Endothelial cell of umbilical vein (primary cell): ENCODE results near the gene ADGRD1. TPM values are rescaled to one million over a fixed set of nuclear protein-coding genes. Genes with fewer than 3 reads are reported as not detected.

Experiments used
- BruUV-seq: library from RNA; stranded (reverse); fragments of 400-500 nt; replicated peaks from 2 replicates; lab custom pipeline; 2021; lab: Mats Ljungman, UMichigan
- CTCF ChIA-PET: fragments of 300-600, 350-600 bp; sonication (Branson Sonifier 250); formaldehyde crosslinking; loops from one replicate; lab custom pipeline; 2021; ENCODE audit warnings: antibody characterized with exemption, inconsistent platforms; lab: Charles Lee
- POLR2A ChIA-PET: fragments of 300-600, 350-600 bp; sonication (Branson Sonifier 250); formaldehyde crosslinking; loops from one replicate; lab custom pipeline; 2021; ENCODE audit warnings: antibody characterized with exemption, inconsistent platforms; lab: Charles Lee
- DNase-seq: peaks from one replicate; pipeline ENCODE4 v3.0.0-alpha.2; 2011; ENCODE audit warnings: low read depth, low spot score
- FAIRE-seq: peaks from 2 replicates; lab custom pipeline; 2011; peaks lifted over from hg19 to GRCh38; lab: Jason Lieb, UNC
- H2AFZ ChIP-seq: 2 replicates; pipeline ENCODE4 v1.6.0; 2012; ENCODE audit warnings: low read depth, low read length, control low read depth, inconsistent platforms
- H3K27ac ChIP-seq: 2 replicates; pipeline ENCODE4 v1.5.1; 2011; ENCODE audit warnings: low read depth, mild to moderate bottlenecking, control low read depth, low read length, moderate library complexity; ENCODE audit not compliant: insufficient read depth
- H3K27me3 ChIP-seq, 2 experiments: 2 replicates each; pipeline versions ENCODE4 v1.6.0 to v1.6.1; 2011; ENCODE audit warnings: low read length in 2 of 2, mixed read lengths in 1 of 2; ENCODE audit not compliant: control insufficient read depth in 2 of 2, insufficient read depth in 2 of 2
- H3K36me3 ChIP-seq, 2 experiments: 2 replicates in 1 of 2; 3 replicates in 1 of 2; pipeline ENCODE4 v1.5.1; 2011; ENCODE audit warnings: low read length in 2 of 2, mild to moderate bottlenecking in 1 of 2, moderate library complexity in 1 of 2; ENCODE audit not compliant: control insufficient read depth in 2 of 2, insufficient read depth in 2 of 2; ENCODE audit errors: extremely low read depth in 1 of 2
- H3K4me1 ChIP-seq: 3 replicates; pipeline ENCODE4 v1.5.1; 2011; ENCODE audit warnings: mild to moderate bottlenecking, low read length; ENCODE audit not compliant: control insufficient read depth, insufficient read depth; ENCODE audit errors: extremely low read depth
- H3K4me2 ChIP-seq: 2 replicates; pipeline ENCODE4 v1.6.1; 2011; ENCODE audit warnings: low read length, control low read depth, mixed read lengths; ENCODE audit not compliant: insufficient read depth
- H3K4me3 ChIP-seq, 3 experiments: fragments of 200-600 bp in 1 of 3; sonication (generic), shearing (Covaris generic) in 1 of 3; replicated peaks in 1 of 3; 2 replicates each; pipeline ENCODE4 v1.5.1; 2011 to 2016; ENCODE audit warnings: control low read depth in 3 of 3, low read length in 3 of 3, mild to moderate bottlenecking in 2 of 3, inconsistent platforms in 1 of 3, low read depth in 1 of 3, moderate library complexity in 1 of 3; ENCODE audit not compliant: insufficient read depth in 1 of 3
- H3K79me2 ChIP-seq: 2 replicates; pipeline ENCODE4 v1.6.0; 2012; ENCODE audit warnings: low read length, inconsistent platforms; ENCODE audit not compliant: control insufficient read depth, insufficient read depth
- H3K9ac ChIP-seq: replicated peaks from 2 replicates; pipeline ENCODE3; 2011; ENCODE audit warnings: low read length, control low read depth; ENCODE audit not compliant: insufficient read depth; ENCODE audit errors: extremely low read depth
- H3K9me1 ChIP-seq: replicated peaks from 3 replicates; pipeline ENCODE4 v1.6.0; 2011; ENCODE audit warnings: mild to moderate bottlenecking, low read length; ENCODE audit not compliant: control insufficient read depth, insufficient read depth; ENCODE audit errors: extremely low read depth
- H3K9me3 ChIP-seq: replicated peaks from 2 replicates; pipeline ENCODE4 v1.5.1; 2012; ENCODE audit warnings: low read length, inconsistent platforms; ENCODE audit not compliant: control insufficient read depth, insufficient read depth
- H4K20me1 ChIP-seq: replicated peaks from 2 replicates; pipeline ENCODE3; 2011; ENCODE audit warnings: mild to moderate bottlenecking, low read length; ENCODE audit not compliant: control insufficient read depth, insufficient read depth; ENCODE audit errors: extremely low read depth
- EZH2 ChIP-seq: IDR thresholded peaks from 2 replicates; pipeline ENCODE4 v1.6.1; 2012; ENCODE audit warnings: borderline replicate concordance, low read depth, mild to moderate bottlenecking, moderate library complexity, low read length, inconsistent platforms; ENCODE audit not compliant: severe bottlenecking
- GATA2 ChIP-seq: IDR thresholded peaks from 2 replicates; pipeline ENCODE4 v1.7.0; 2011; ENCODE audit warnings: low read depth, mild to moderate bottlenecking, moderate library complexity, mixed read lengths, low read length; ENCODE audit not compliant: insufficient read length, insufficient read depth
- JUN ChIP-seq: IDR thresholded peaks from 2 replicates; pipeline ENCODE4 v1.6.1; 2011; ENCODE audit warnings: borderline replicate concordance, low read depth; ENCODE audit not compliant: insufficient read length, insufficient read depth
- MYC ChIP-seq: IDR thresholded peaks from one replicate; pipeline ENCODE4 v1.6.1; 2011; ENCODE audit warnings: mild to moderate bottlenecking, low read depth, low read length
- POLR2A ChIP-seq: IDR thresholded peaks from 2 replicates; pipeline ENCODE4 v1.6.1; 2012; ENCODE audit warnings: low read depth, mild to moderate bottlenecking, control low read depth, low read length
- POLR2AphosphoS5 ChIP-seq: IDR thresholded peaks from 2 replicates; pipeline ENCODE4 v1.6.1; 2012; ENCODE audit warnings: low read depth, mild to moderate bottlenecking, control low read depth, low read length, moderate library complexity; ENCODE audit not compliant: insufficient read depth
- dilution Hi-C: fragments of 300-500 bp; cut with MboI; formaldehyde crosslinking; loops from one replicate; pipeline ENCODE4 v1.15.0; 2019; ENCODE audit warnings: low sequenced_read_pairs; ENCODE audit not compliant: extremely low pct_ligation_motif_present
- intact Hi-C: fragments of 100-400 bp; cut with micrococcal nuclease; formaldehyde crosslinking; loops from one replicate; pipeline ENCODE4 v1.10.0; 2022
- polyA plus RNA-seq, 4 experiments: library from polyadenylated mRNA; depleted of rRNA in 3 of 4; stranded (reverse) in 3 of 4; unstranded in 1 of 4; fragments of >200 nt; gene quantifications; 2 replicates each; pipeline versions ENCODE4 v1.2.1 to v1.2.3, GENCODE V29; 2011 to 2012; ENCODE audit warnings: missing spikeins in 1 of 4
- small RNA-seq: library from RNA; depleted of rRNA; stranded (forward); fragments of <200 nt; gene quantifications from one replicate; pipeline ENCODE3, GENCODE V24; 2012; ENCODE audit warnings: low replicate concordance, low read depth; ENCODE audit not compliant: insufficient read depth, insufficient read length
- total RNA-seq: library from RNA; stranded (reverse); gene quantifications from 2 replicates; pipeline ENCODE4 v1.2.3, GENCODE V29; 2021
- TF ChIP-seq, protein P1 (sequence below): IDR thresholded peaks from 2 replicates; pipeline ENCODE4 v1.6.1; 2011; ENCODE audit not compliant: insufficient read depth, insufficient read length

The ADGRD1 gene
- total and polyA plus RNA-seq, 2 donors (not counting 3 experiments of a cell fraction or from before 2014, with no cell fraction given), result 0.07 TPM; not detected in 1

DNA sequence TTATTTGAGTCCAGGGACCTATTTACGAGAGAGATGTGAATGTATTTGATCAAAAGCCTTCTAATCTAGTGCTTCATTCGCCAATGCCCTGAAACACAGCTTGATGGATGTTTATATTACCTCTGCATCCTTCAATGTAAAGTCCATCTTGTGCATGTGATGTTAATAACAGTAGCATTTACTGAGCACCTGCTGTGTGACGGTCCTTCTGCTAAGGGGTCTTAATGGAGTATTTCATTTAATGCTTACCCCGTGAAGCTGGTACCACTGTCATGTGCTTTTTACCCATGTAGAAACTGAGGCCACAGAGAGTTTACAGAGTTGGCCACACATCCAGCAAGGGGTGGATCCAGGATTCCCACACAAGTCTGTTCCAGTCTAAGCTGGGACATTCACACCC, 237.3 kb downstream of the ADGRD1 start:
- no peaks in the 10 kb centered on the region for H3K9me3 ChIP-seq
- H3K4me1 ChIP-seq, result no peaks in the 10 kb centered on the region
- CTCF ChIA-PET, result no interaction called here
- dilution Hi-C loops, result no loop called here
- DNase-seq (no peak), FAIRE-seq (no peak)
- H3K9ac ChIP-seq, result no peak overlapping the region
- H3K27ac ChIP-seq, result no peak overlapping the region
- no peaks in the 10 kb centered on the region for H3K79me2 ChIP-seq
- POLR2A ChIA-PET, result no interaction called here
- TF ChIP-seq MYC (no peak), JUN (no peak), GATA2 (no peak), EZH2 (no peak), POLR2A (no peak), POLR2AphosphoS5 (no peak)
- TF ChIP-seq, protein P1, sequence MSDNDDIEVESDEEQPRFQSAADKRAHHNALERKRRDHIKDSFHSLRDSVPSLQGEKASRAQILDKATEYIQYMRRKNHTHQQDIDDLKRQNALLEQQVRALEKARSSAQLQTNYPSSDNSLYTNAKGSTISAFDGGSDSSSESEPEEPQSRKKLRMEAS, result no peak
- no peaks in the 10 kb centered on the region for H4K20me1 ChIP-seq
- no peaks in the 10 kb centered on the region for H3K27me3 ChIP-seq
- BruUV-seq, result no TSS peak
- no peak overlapping the region for H3K4me3 ChIP-seq
- intact Hi-C loops, result no loop called here
- H3K36me3 ChIP-seq, result no peaks in the 10 kb centered on the region
- H3K4me2 ChIP-seq, result no peak overlapping the region
- H2AFZ ChIP-seq, result no peak overlapping the region
- H3K9me1 ChIP-seq, result no peaks in the 10 kb centered on the region

Small RNA genes lying within 50 kb of the gene (small RNA-seq; reads per million reads assigned to genes)
- not detected for gene RF00019

Other genes with a start within 250 kb of the ADGRD1 start
- not detected in 2 replicates for gene RIMBP2, start 237.6 kb upstream of the ADGRD1 start, total RNA-seq
- gene RIMBP2, start 237.6 kb upstream of the ADGRD1 start, polyA plus RNA-seq, result 0.04 TPM in 1 of 2 replicates, not detected in the other
- 30.7 and 32.6 TPM in 2 replicates for gene STX2, start 114.7 kb upstream of the ADGRD1 start, total RNA-seq
- 24.2 and 26.2 TPM in 2 replicates for gene STX2, start 114.7 kb upstream of the ADGRD1 start, polyA plus RNA-seq
- gene RAN, start 81.8 kb upstream of the ADGRD1 start, total RNA-seq, result 1,205 and 1,212 TPM in 2 replicates
- 986 and 1,075 TPM in 2 replicates for gene RAN, start 81.8 kb upstream of the ADGRD1 start, polyA plus RNA-seq